GM18520 (cell line): ENCODE results near the gene OR5AL1.
"Not testable (repeated sequence)": the region's sequence is repeated elsewhere in the genome, so short reads cannot be mapped to it uniquely, and the experiment has no call there.

ENCODE experiments used
- ATAC-seq: cut with Tn5 transposase; IDR thresholded peaks from one replicate; pipeline ENCODE4 v1.9.1; 2021; ENCODE audit not compliant: unreplicated experiment

The OR5AL1 gene

GRCh38 chr11:56412396-56412795 lies at the start of gene OR5AL1:
Gene OR5AL1 (plus strand): TSS chr11:56412696.
- no peak for ATAC-seq

GRCh38 chr11:56375324-56375723 lies 37.2 kb upstream of the OR5AL1 start, which contains the start of gene OR8U1:
Gene OR8U1 (plus strand): TSS chr11:56375624. CDS start chr11:56375624, 0 bp downstream.
- ATAC-seq: no peak

- no peak for ATAC-seq
Observed at GRCh38 chr11:56380120-56380519, 32.4 kb upstream of the OR5AL1 start.

GRCh38 chr11:56394381-56394780 lies 18.1 kb upstream of the OR5AL1 start:
- ATAC-seq: no peak

GRCh38 chr11:56396047-56396446 lies 16.4 kb upstream of the OR5AL1 start:
- no peak for ATAC-seq

- not testable (repeated sequence) for ATAC-seq
Observed at GRCh38 chr11:56401858-56402461, 10.5 kb upstream of the OR5AL1 start.

- no peak for ATAC-seq
Observed at GRCh38 chr11:56404393-56404792, 8.1 kb upstream of the OR5AL1 start.

- no peak for ATAC-seq
Observed at GRCh38 chr11:56410801-56411200, 1.7 kb upstream of the OR5AL1 start.

- no peak for ATAC-seq
Observed at GRCh38 chr11:56453521-56453920, 41.0 kb downstream of the OR5AL1 start.

GRCh38 chr11:56457076-56457475 lies 44.6 kb downstream of the OR5AL1 start:
- ATAC-seq: no peak
